ENCODE measurements around the gene KLHL29.

- TF ChIP-seq CTCF (IDR thresholded peaks at IDR 0.05): no peak
- no peak for TF ChIP-seq POLR2A (IDR thresholded peaks at IDR 0.05)
Observed at GRCh38 chr2:23482607-23483006, 97.6 kb downstream of the KLHL29 start.
